Endothelial cell of umbilical vein (primary cell): ENCODE data around the gene SNX24. TPM values are rescaled to one million over a fixed set of nuclear protein-coding genes. Genes with fewer than 3 reads are reported as not detected.

ENCODE experiments used
- BruUV-seq: library from RNA; stranded (reverse); fragments of 400-500 nt; replicated peaks from 2 replicates; lab custom pipeline; 2021; lab: Mats Ljungman, UMichigan
- CTCF ChIA-PET: fragments of 300-600, 350-600 bp; sonication (Branson Sonifier 250); formaldehyde crosslinking; loops from one replicate; lab custom pipeline; 2021; ENCODE audit warnings: antibody characterized with exemption, inconsistent platforms; lab: Charles Lee
- POLR2A ChIA-PET: fragments of 300-600, 350-600 bp; sonication (Branson Sonifier 250); formaldehyde crosslinking; loops from one replicate; lab custom pipeline; 2021; ENCODE audit warnings: antibody characterized with exemption, inconsistent platforms; lab: Charles Lee
- DNase-seq: peaks from one replicate; pipeline ENCODE4 v3.0.0-alpha.2; 2011; ENCODE audit warnings: low read depth, low spot score
- FAIRE-seq: peaks from 2 replicates; lab custom pipeline; 2011; peaks lifted over from hg19 to GRCh38; lab: Jason Lieb, UNC
- H2AFZ ChIP-seq: 2 replicates; pipeline ENCODE4 v1.6.0; 2012; ENCODE audit warnings: low read depth, low read length, control low read depth, inconsistent platforms
- H3K27ac ChIP-seq: 2 replicates; pipeline ENCODE4 v1.5.1; 2011; ENCODE audit warnings: low read depth, mild to moderate bottlenecking, control low read depth, low read length, moderate library complexity; ENCODE audit not compliant: insufficient read depth
- H3K27me3 ChIP-seq, 2 experiments: 2 replicates each; pipeline versions ENCODE4 v1.6.0 to v1.6.1; 2011; ENCODE audit warnings: low read length in 2 of 2, mixed read lengths in 1 of 2; ENCODE audit not compliant: control insufficient read depth in 2 of 2, insufficient read depth in 2 of 2
- H3K36me3 ChIP-seq, 2 experiments: 2 replicates in 1 of 2; 3 replicates in 1 of 2; pipeline ENCODE4 v1.5.1; 2011; ENCODE audit warnings: low read length in 2 of 2, mild to moderate bottlenecking in 1 of 2, moderate library complexity in 1 of 2; ENCODE audit not compliant: control insufficient read depth in 2 of 2, insufficient read depth in 2 of 2; ENCODE audit errors: extremely low read depth in 1 of 2
- H3K4me1 ChIP-seq: 3 replicates; pipeline ENCODE4 v1.5.1; 2011; ENCODE audit warnings: mild to moderate bottlenecking, low read length; ENCODE audit not compliant: control insufficient read depth, insufficient read depth; ENCODE audit errors: extremely low read depth
- H3K4me2 ChIP-seq: 2 replicates; pipeline ENCODE4 v1.6.1; 2011; ENCODE audit warnings: low read length, control low read depth, mixed read lengths; ENCODE audit not compliant: insufficient read depth
- H3K4me3 ChIP-seq, 3 experiments: fragments of 200-600 bp in 1 of 3; sonication (generic), shearing (Covaris generic) in 1 of 3; replicated peaks in 1 of 3; 2 replicates each; pipeline ENCODE4 v1.5.1; 2011 to 2016; ENCODE audit warnings: control low read depth in 3 of 3, low read length in 3 of 3, mild to moderate bottlenecking in 2 of 3, inconsistent platforms in 1 of 3, low read depth in 1 of 3, moderate library complexity in 1 of 3; ENCODE audit not compliant: insufficient read depth in 1 of 3
- H3K79me2 ChIP-seq: 2 replicates; pipeline ENCODE4 v1.6.0; 2012; ENCODE audit warnings: low read length, inconsistent platforms; ENCODE audit not compliant: control insufficient read depth, insufficient read depth
- H3K9ac ChIP-seq: replicated peaks from 2 replicates; pipeline ENCODE3; 2011; ENCODE audit warnings: low read length, control low read depth; ENCODE audit not compliant: insufficient read depth; ENCODE audit errors: extremely low read depth
- H3K9me1 ChIP-seq: replicated peaks from 3 replicates; pipeline ENCODE4 v1.6.0; 2011; ENCODE audit warnings: mild to moderate bottlenecking, low read length; ENCODE audit not compliant: control insufficient read depth, insufficient read depth; ENCODE audit errors: extremely low read depth
- H3K9me3 ChIP-seq: replicated peaks from 2 replicates; pipeline ENCODE4 v1.5.1; 2012; ENCODE audit warnings: low read length, inconsistent platforms; ENCODE audit not compliant: control insufficient read depth, insufficient read depth
- H4K20me1 ChIP-seq: replicated peaks from 2 replicates; pipeline ENCODE3; 2011; ENCODE audit warnings: mild to moderate bottlenecking, low read length; ENCODE audit not compliant: control insufficient read depth, insufficient read depth; ENCODE audit errors: extremely low read depth
- JUN ChIP-seq: IDR thresholded peaks from 2 replicates; pipeline ENCODE4 v1.6.1; 2011; ENCODE audit warnings: borderline replicate concordance, low read depth; ENCODE audit not compliant: insufficient read length, insufficient read depth
- MYC ChIP-seq: IDR thresholded peaks from one replicate; pipeline ENCODE4 v1.6.1; 2011; ENCODE audit warnings: mild to moderate bottlenecking, low read depth, low read length
- POLR2A ChIP-seq: IDR thresholded peaks from 2 replicates; pipeline ENCODE4 v1.6.1; 2012; ENCODE audit warnings: low read depth, mild to moderate bottlenecking, control low read depth, low read length
- dilution Hi-C: fragments of 300-500 bp; cut with MboI; formaldehyde crosslinking; loops from one replicate; pipeline ENCODE4 v1.15.0; 2019; ENCODE audit warnings: low sequenced_read_pairs; ENCODE audit not compliant: extremely low pct_ligation_motif_present
- intact Hi-C: fragments of 100-400 bp; cut with micrococcal nuclease; formaldehyde crosslinking; loops from one replicate; pipeline ENCODE4 v1.10.0; 2022
- polyA plus RNA-seq, 4 experiments: library from polyadenylated mRNA; depleted of rRNA in 3 of 4; stranded (reverse) in 3 of 4; unstranded in 1 of 4; fragments of >200 nt; gene quantifications; 2 replicates each; pipeline versions ENCODE4 v1.2.1 to v1.2.3, GENCODE V29; 2011 to 2012; ENCODE audit warnings: missing spikeins in 1 of 4
- small RNA-seq: library from RNA; depleted of rRNA; stranded (forward); fragments of <200 nt; gene quantifications from one replicate; pipeline ENCODE3, GENCODE V24; 2012; ENCODE audit warnings: low replicate concordance, low read depth; ENCODE audit not compliant: insufficient read depth, insufficient read length
- total RNA-seq: library from RNA; stranded (reverse); gene quantifications from 2 replicates; pipeline ENCODE4 v1.2.3, GENCODE V29; 2021
- TF ChIP-seq, protein P1 (sequence below), 2 donors: IDR thresholded peaks; 1 replicate in 1 of 2; 2 replicates in 1 of 2; pipeline ENCODE4 v1.5.1; 2011; ENCODE audit warnings: low read length in 2 of 2, mild to moderate bottlenecking in 2 of 2, moderate library complexity in 2 of 2, control low read depth in 1 of 2, inconsistent platforms in 1 of 2, low read depth in 1 of 2; ENCODE audit not compliant: insufficient read depth in 1 of 2; ENCODE audit errors: extremely low read depth in 1 of 2

SNX24 gene
- total and polyA plus RNA-seq, 2 donors (not counting 3 experiments of a cell fraction or from before 2014, with no cell fraction given): 2.9 to 14.9 TPM

DNA sequence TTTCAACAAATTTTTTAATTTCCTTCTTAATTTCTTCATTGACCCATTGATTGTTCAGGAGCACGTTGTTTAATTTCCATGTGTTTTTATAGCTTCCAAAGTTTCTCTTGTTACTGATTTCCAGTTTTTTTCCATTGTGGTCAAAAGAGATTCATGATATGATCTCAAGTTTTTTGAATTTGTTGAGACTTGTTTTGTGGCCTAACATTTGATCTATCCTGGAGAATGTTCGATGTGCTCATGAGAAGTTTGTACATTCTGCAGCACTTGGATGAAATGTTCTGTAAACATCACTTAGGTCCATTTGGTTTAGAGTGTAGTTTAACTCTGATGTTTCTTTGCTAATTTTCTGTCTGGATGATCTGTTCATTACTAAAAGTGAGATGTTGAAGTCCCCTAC, 205.8 kb downstream of the SNX24 start:
- Histone ChIP-seq H3K27ac (no peak overlapping the region), H3K36me3 (no peaks in the 10 kb centered on the region), H3K9ac (no peak overlapping the region), H3K4me1 (no peaks in the 10 kb centered on the region), H2AFZ (no peak overlapping the region), H3K79me2 (no peaks in the 10 kb centered on the region), H3K4me3 (no peak overlapping the region), H3K9me1 (no peaks in the 10 kb centered on the region), H3K4me2 (no peak overlapping the region), H3K27me3 (peaks cover 0 to 5% of the 10 kb centered on the region in 2 experiments), H4K20me1 (no peaks in the 10 kb centered on the region), H3K9me3 (no peaks in the 10 kb centered on the region)
- ChIA-PET POLR2A (no interaction called here), CTCF (no interaction called here)
- no peak for FAIRE-seq
- BruUV-seq: no TSS peak
- no peak for DNase-seq
- intact Hi-C loops: no loop called here
- dilution Hi-C loops: no loop called here
- no peak for TF ChIP-seq MYC
- no peak for TF ChIP-seq JUN
- TF ChIP-seq POLR2A: no peak
- TF ChIP-seq, protein P1, sequence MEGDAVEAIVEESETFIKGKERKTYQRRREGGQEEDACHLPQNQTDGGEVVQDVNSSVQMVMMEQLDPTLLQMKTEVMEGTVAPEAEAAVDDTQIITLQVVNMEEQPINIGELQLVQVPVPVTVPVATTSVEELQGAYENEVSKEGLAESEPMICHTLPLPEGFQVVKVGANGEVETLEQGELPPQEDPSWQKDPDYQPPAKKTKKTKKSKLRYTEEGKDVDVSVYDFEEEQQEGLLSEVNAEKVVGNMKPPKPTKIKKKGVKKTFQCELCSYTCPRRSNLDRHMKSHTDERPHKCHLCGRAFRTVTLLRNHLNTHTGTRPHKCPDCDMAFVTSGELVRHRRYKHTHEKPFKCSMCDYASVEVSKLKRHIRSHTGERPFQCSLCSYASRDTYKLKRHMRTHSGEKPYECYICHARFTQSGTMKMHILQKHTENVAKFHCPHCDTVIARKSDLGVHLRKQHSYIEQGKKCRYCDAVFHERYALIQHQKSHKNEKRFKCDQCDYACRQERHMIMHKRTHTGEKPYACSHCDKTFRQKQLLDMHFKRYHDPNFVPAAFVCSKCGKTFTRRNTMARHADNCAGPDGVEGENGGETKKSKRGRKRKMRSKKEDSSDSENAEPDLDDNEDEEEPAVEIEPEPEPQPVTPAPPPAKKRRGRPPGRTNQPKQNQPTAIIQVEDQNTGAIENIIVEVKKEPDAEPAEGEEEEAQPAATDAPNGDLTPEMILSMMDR (IDR thresholded peaks at IDR 0.05; ENCODE audit: extremely low read depth in 1 of 2, insufficient read depth in 1 of 2, low read depth in 1 of 2, low read length in 2 of 2): no peak

Small RNA genes within 50 kb of the gene (small RNA-seq; reads per million reads assigned to genes)
- gene RN7SL689P: not detected

Other genes with a start within 250 kb of the SNX24 start
- gene SNX2, start 70.5 kb upstream of the SNX24 start, total RNA-seq: 46.3 and 51.2 TPM in 2 replicates
- gene SNX2, start 70.5 kb upstream of the SNX24 start, polyA plus RNA-seq: 14.4 and 22.3 TPM in 2 replicates
- gene PPIC, start 191.1 kb downstream of the SNX24 start, total RNA-seq: 26.5 TPM in 2 replicates
- 34.7 and 36.4 TPM in 2 replicates for gene PPIC, start 191.1 kb downstream of the SNX24 start, polyA plus RNA-seq
- 0.04 TPM in 1 of 2 replicates, not detected in the other for gene PRDM6, start 243.6 kb downstream of the SNX24 start, total RNA-seq
- 0.02 and 0.26 TPM in 2 replicates for gene PRDM6, start 243.6 kb downstream of the SNX24 start, polyA plus RNA-seq